ENCODE data around the gene AMIGO1.

AMIGO1 gene

GRCh38 chr1:109497449-109498160 lies 11.9 kb downstream of the AMIGO1 start:
- H3K9me3 ChIP-seq (ENCODE audit: control insufficient read depth, insufficient read depth, low read length) = no peaks in the 10 kb centered on the region
- no peak overlapping the region for H3K4me3 ChIP-seq (ENCODE audit: low read depth, low read length)
- H3K27me3 ChIP-seq (ENCODE audit: control insufficient read depth, insufficient read depth, low read length) = no peaks in the 10 kb centered on the region
- H3K4me1 ChIP-seq (ENCODE audit: control insufficient read depth, insufficient read depth, low read length) = peaks cover 9% of the 10 kb centered on the region
- no peak overlapping the region for H3K9ac ChIP-seq (ENCODE audit: low read depth, low read length)
- H3K36me3 ChIP-seq (ENCODE audit: control insufficient read depth, insufficient read depth, low read length) = no peaks in the 10 kb centered on the region

- H3K4me3 ChIP-seq (ENCODE audit: low read depth, low read length) = no peak overlapping the region
- H3K9ac ChIP-seq (ENCODE audit: low read depth, low read length) = no peak overlapping the region
- peaks cover 9% of the 10 kb centered on the region for H3K4me1 ChIP-seq (ENCODE audit: control insufficient read depth, insufficient read depth, low read length)
Observed at GRCh38 chr1:109495738-109496137, 13.8 kb downstream of the AMIGO1 start.

GRCh38 chr1:109493805-109494539 lies 15.6 kb downstream of the AMIGO1 start, which contains the start of gene CYB561D1:
CYB561D1 (plus strand) TSS chr1:109494094; CDS start chr1:109494140, 46 bp downstream.
- no peaks in the 10 kb centered on the region for H3K9me3 ChIP-seq (ENCODE audit: control insufficient read depth, insufficient read depth, low read length)
- H3K27me3 ChIP-seq (ENCODE audit: control insufficient read depth, insufficient read depth, low read length) = no peaks in the 10 kb centered on the region
- H3K4me3 ChIP-seq (ENCODE audit: low read depth, low read length) = peak within 1 kb of the TSS; percentile 92
- peak within 1 kb of the TSS; percentile 57 for H3K9ac ChIP-seq (ENCODE audit: low read depth, low read length)
- no peaks in the 10 kb centered on the region for H3K36me3 ChIP-seq (ENCODE audit: control insufficient read depth, insufficient read depth, low read length)
- H3K4me1 ChIP-seq (ENCODE audit: control insufficient read depth, insufficient read depth, low read length) = peaks cover 9% of the 10 kb centered on the region

More at GRCh38 chr1:109495738-109496137, 13.8 kb downstream of the AMIGO1 start:
- Histone ChIP-seq H3K9me3 (ENCODE audit: control insufficient read depth, insufficient read depth, low read length) (no peaks in the 10 kb centered on the region), H3K36me3 (ENCODE audit: control insufficient read depth, insufficient read depth, low read length) (no peaks in the 10 kb centered on the region), H3K27me3 (ENCODE audit: control insufficient read depth, insufficient read depth, low read length) (no peaks in the 10 kb centered on the region)

- peaks cover 3% of the 10 kb centered on the region for H3K36me3 ChIP-seq (ENCODE audit: control insufficient read depth, insufficient read depth, low read length)
- H3K9ac ChIP-seq (ENCODE audit: low read depth, low read length) = peak overlapping the region; percentile 57
- H3K9me3 ChIP-seq (ENCODE audit: control insufficient read depth, insufficient read depth, low read length) = no peaks in the 10 kb centered on the region
- no peak overlapping the region for H3K4me3 ChIP-seq (ENCODE audit: low read depth, low read length)
- H3K27me3 ChIP-seq (ENCODE audit: control insufficient read depth, insufficient read depth, low read length) = no peaks in the 10 kb centered on the region
- H3K4me1 ChIP-seq (ENCODE audit: control insufficient read depth, insufficient read depth, low read length) = peaks cover 9% of the 10 kb centered on the region
Observed at GRCh38 chr1:109493227-109493626, 16.3 kb downstream of the AMIGO1 start.

- no peak overlapping the region for H3K9ac ChIP-seq (ENCODE audit: low read depth, low read length)
- no peaks in the 10 kb centered on the region for H3K27me3 ChIP-seq (ENCODE audit: control insufficient read depth, insufficient read depth, low read length)
- H3K36me3 ChIP-seq (ENCODE audit: control insufficient read depth, insufficient read depth, low read length) = peaks cover 6% of the 10 kb centered on the region
- no peaks in the 10 kb centered on the region for H3K9me3 ChIP-seq (ENCODE audit: control insufficient read depth, insufficient read depth, low read length)
- peaks cover 7% of the 10 kb centered on the region for H3K4me1 ChIP-seq (ENCODE audit: control insufficient read depth, insufficient read depth, low read length)
- H3K4me3 ChIP-seq (ENCODE audit: low read depth, low read length) = no peak overlapping the region
Observed at GRCh38 chr1:109492779-109493178, 16.7 kb downstream of the AMIGO1 start.

GRCh38 chr1:109491372-109491771 lies 18.2 kb downstream of the AMIGO1 start:
- Histone ChIP-seq H3K27me3 (ENCODE audit: control insufficient read depth, insufficient read depth, low read length) (no peaks in the 10 kb centered on the region), H3K4me1 (ENCODE audit: control insufficient read depth, insufficient read depth, low read length) (peaks cover 3% of the 10 kb centered on the region), H3K9me3 (ENCODE audit: control insufficient read depth, insufficient read depth, low read length) (no peaks in the 10 kb centered on the region), H3K36me3 (ENCODE audit: control insufficient read depth, insufficient read depth, low read length) (peaks cover 8% of the 10 kb centered on the region), H3K4me3 (ENCODE audit: low read depth, low read length) (no peak overlapping the region), H3K9ac (ENCODE audit: low read depth, low read length) (no peak overlapping the region)

- H3K36me3 ChIP-seq (ENCODE audit: control insufficient read depth, insufficient read depth, low read length) = peaks cover 11% of the 10 kb centered on the region
- no peak overlapping the region for H3K9ac ChIP-seq (ENCODE audit: low read depth, low read length)
Observed at GRCh38 chr1:109490934-109491302, 18.6 kb downstream of the AMIGO1 start.

GRCh38 chr1:109490029-109490933 lies 19.2 kb downstream of the AMIGO1 start:
- Histone ChIP-seq H3K9me3 (ENCODE audit: control insufficient read depth, insufficient read depth, low read length) (no peaks in the 10 kb centered on the region), H3K36me3 (ENCODE audit: control insufficient read depth, insufficient read depth, low read length) (peaks cover 11% of the 10 kb centered on the region), H3K27me3 (ENCODE audit: control insufficient read depth, insufficient read depth, low read length) (no peaks in the 10 kb centered on the region), H3K4me3 (ENCODE audit: low read depth, low read length) (no peak overlapping the region), H3K4me1 (ENCODE audit: control insufficient read depth, insufficient read depth, low read length) (peaks cover 4% of the 10 kb centered on the region), H3K9ac (ENCODE audit: low read depth, low read length) (no peak overlapping the region)

More at GRCh38 chr1:109490934-109491302, 18.6 kb downstream of the AMIGO1 start:
- no peaks in the 10 kb centered on the region for H3K27me3 ChIP-seq (ENCODE audit: control insufficient read depth, insufficient read depth, low read length)
- no peaks in the 10 kb centered on the region for H3K9me3 ChIP-seq (ENCODE audit: control insufficient read depth, insufficient read depth, low read length)
- H3K4me3 ChIP-seq (ENCODE audit: low read depth, low read length) = no peak overlapping the region
- H3K4me1 ChIP-seq (ENCODE audit: control insufficient read depth, insufficient read depth, low read length) = peaks cover 3% of the 10 kb centered on the region

GRCh38 chr1:109488696-109489095 lies 20.8 kb downstream of the AMIGO1 start:
- H3K9me3 ChIP-seq (ENCODE audit: control insufficient read depth, insufficient read depth, low read length) = no peaks in the 10 kb centered on the region
- no peak overlapping the region for H3K4me3 ChIP-seq (ENCODE audit: low read depth, low read length)
- no peak overlapping the region for H3K9ac ChIP-seq (ENCODE audit: low read depth, low read length)
- H3K4me1 ChIP-seq (ENCODE audit: control insufficient read depth, insufficient read depth, low read length) = peaks cover 6% of the 10 kb centered on the region
- H3K36me3 ChIP-seq (ENCODE audit: control insufficient read depth, insufficient read depth, low read length) = peaks cover 11% of the 10 kb centered on the region
- no peaks in the 10 kb centered on the region for H3K27me3 ChIP-seq (ENCODE audit: control insufficient read depth, insufficient read depth, low read length)

GRCh38 chr1:109488201-109488600 lies 21.3 kb downstream of the AMIGO1 start:
- Histone ChIP-seq H3K4me1 (ENCODE audit: control insufficient read depth, insufficient read depth, low read length) (peaks cover 3% of the 10 kb centered on the region), H3K9ac (ENCODE audit: low read depth, low read length) (no peak overlapping the region), H3K9me3 (ENCODE audit: control insufficient read depth, insufficient read depth, low read length) (no peaks in the 10 kb centered on the region), H3K27me3 (ENCODE audit: control insufficient read depth, insufficient read depth, low read length) (no peaks in the 10 kb centered on the region), H3K36me3 (ENCODE audit: control insufficient read depth, insufficient read depth, low read length) (peaks cover 11% of the 10 kb centered on the region), H3K4me3 (ENCODE audit: low read depth, low read length) (no peak overlapping the region)

- Histone ChIP-seq H3K9me3 (ENCODE audit: control insufficient read depth, insufficient read depth, low read length) (no peaks in the 10 kb centered on the region), H3K36me3 (ENCODE audit: control insufficient read depth, insufficient read depth, low read length) (peaks cover 11% of the 10 kb centered on the region), H3K4me3 (ENCODE audit: low read depth, low read length) (no peak overlapping the region), H3K4me1 (ENCODE audit: control insufficient read depth, insufficient read depth, low read length) (peaks cover 3% of the 10 kb centered on the region), H3K27me3 (ENCODE audit: control insufficient read depth, insufficient read depth, low read length) (peaks cover 2% of the 10 kb centered on the region), H3K9ac (ENCODE audit: low read depth, low read length) (no peak overlapping the region)
Observed at GRCh38 chr1:109487261-109487660, 22.3 kb downstream of the AMIGO1 start.

Measured in iPS-15b (cell line).